GM18858 (cell line): ENCODE data around the gene GET4.
"Not testable (repeated sequence)": the region's sequence is repeated elsewhere in the genome, so short reads cannot be mapped to it uniquely, and the experiment has no call there.

ENCODE experiments used
- ATAC-seq: cut with Tn5 transposase; IDR thresholded peaks from one replicate; pipeline ENCODE4 v1.9.1; 2021; ENCODE audit not compliant: unreplicated experiment

The GET4 gene

GRCh38 chr7:868189-868486 is 8.2 kb upstream of the GET4 start:
- no peak for ATAC-seq

DNA sequence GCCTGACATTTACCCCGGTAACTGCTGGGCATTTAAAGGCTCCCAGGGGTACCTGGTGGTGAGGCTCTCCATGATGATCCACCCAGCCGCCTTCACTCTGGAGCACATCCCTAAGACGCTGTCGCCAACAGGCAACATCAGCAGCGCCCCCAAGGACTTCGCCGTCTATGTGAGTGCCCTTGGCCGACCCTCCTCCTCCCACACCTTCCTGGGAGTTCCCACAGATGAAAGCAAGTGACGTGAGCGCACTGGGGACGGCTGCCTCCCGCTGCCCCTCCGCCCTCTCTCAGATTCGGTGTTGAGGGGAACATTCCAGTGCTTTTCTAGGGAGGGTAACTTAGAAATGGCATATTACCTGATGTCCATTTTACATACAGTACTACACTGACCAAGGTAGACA is 7.0 kb upstream of the GET4 start:
- ATAC-seq = no peak

DNA sequence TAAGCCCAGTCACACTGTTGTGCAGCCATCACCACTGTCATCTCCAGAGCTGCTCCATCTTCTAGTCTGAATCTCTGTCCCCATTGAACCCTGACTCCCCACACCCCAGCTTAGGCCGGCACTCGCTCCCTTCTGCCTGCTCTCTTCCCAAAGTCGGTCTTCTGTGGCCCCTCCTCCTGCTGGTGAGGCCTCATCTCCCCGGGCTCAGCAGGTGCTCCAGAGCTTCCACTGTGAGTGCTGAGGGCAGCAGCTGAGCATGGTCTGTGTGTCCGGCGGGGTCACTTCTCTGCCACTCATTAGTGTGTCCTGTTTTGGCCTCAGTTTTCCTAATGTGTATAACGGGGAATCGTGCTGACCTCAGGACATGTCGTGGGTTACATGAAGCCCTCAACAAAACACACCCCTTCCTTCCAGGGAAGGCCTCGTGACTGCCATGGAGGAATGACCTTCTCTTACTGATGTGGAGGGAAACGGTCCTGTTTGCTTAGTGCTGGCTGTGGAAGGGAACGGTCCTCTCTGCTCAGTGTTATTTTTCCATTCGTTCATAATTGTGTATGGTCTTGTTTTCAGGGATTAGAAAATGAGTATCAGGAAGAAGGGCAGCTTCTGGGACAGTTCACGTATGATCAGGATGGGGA is 4.3 kb upstream of the GET4 start:
- ATAC-seq = no peak

DNA sequence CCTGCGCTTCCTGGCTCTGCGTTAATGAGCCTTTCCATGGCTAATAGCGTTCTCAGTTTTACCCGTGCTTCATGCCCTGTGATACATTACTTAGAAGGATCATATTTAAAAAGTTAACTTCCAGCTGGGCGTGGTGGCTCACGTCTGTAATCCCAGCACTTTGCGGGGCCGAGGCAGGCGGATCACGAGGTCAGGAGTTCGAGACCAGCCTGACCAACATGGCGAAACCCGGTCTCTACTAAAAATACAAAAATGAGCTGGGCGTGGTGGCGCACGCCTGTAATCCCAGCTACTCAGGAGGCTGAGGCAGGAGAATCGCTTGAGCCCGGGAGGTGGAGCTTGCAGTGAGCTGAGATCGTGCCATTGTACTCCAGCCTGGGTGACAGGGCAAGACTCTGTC is 3.7 kb upstream of the GET4 start:
- not testable (repeated sequence) for ATAC-seq

GRCh38 chr7:873367-874002 is 2.9 kb upstream of the GET4 start:
- no peak for ATAC-seq

GRCh38 chr7:874031-874749 is 2.2 kb upstream of the GET4 start:
- no peak for ATAC-seq

- ATAC-seq = no peak
These were observed 1.3 kb upstream of the GET4 start for GRCh38 chr7:875051-875450.

DNA sequence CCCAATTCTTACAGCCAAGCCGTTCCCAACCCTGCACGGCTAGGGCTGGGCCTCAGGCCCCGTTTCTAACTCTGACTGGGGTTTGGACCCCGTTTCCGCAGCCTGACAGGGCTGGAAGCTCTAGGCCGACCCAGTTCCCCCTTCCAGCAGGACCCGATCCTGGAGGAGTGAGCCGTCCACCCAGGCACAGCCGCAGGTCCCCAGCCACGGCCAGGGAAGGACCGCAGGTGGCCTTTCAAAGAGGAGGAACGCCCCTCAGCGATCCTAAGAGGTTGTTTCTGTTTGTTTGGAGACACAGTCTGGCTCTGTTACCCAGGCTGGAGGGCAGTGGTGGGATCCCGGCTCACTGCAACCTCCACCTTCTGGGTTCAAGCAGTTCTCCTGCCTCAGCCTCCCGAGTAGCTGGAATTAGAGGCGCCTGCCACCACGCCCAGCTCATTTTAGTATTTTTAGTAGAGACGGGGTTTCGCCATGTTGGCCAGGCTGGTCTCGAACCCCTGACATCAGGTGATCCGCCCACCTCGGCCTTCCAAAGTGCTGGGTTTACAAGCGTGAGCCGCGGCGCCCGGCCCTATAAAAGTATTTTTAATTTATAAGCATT is 778 bp upstream of the GET4 start:
- ATAC-seq = no peak

- ATAC-seq = no peak
These were observed 588 bp downstream of the GET4 start for GRCh38 chr7:876972-877311.

DNA sequence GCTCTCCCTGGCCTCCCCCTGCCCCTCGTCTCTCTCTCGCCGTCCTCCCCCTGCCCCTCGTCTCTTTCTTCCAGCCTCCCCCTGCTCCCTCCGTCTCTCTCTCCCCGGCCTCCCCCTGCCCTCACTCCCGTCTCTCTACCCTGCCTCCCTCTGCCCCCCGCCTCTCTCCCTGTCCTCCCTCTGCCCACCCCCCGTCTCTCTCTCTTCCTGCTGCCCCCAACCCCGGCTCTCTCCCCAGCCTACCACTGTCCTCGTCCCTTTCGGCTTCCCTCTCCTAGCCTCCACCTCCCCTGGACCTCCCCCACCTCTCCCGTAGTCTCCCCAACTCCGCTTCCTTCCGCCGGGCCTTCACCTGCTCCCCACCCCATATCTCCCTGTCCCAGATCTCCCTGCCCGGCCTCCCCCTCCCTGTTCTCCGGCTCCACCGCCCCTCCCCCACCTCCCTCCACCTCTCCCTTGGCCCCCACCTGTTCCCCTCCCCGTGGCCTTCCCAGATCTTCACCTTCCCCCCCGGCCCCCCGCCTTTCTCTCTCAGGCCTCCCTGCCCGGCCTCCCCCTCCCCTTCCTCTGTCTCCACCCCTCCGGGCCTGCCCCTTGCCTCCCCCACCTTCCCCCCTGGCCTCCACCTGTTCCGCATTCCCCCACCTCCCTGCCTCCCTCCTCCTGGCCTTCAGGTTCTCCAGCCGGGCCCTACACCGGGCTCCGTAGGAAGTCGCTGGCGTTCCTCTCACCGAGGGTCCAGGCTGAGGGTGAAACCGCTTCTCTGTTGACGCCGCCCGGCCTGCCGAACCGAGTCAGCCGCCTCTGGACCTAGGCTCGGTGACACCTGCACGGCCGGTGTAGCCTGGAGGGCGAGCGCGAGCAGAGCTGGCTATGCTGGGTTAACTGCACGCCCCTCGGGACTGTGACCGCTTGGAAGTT is 1.2 kb downstream of the GET4 start:
- ATAC-seq = no peak

- ATAC-seq = no peak
These were observed 2.7 kb downstream of the GET4 start for GRCh38 chr7:879093-879492.

DNA sequence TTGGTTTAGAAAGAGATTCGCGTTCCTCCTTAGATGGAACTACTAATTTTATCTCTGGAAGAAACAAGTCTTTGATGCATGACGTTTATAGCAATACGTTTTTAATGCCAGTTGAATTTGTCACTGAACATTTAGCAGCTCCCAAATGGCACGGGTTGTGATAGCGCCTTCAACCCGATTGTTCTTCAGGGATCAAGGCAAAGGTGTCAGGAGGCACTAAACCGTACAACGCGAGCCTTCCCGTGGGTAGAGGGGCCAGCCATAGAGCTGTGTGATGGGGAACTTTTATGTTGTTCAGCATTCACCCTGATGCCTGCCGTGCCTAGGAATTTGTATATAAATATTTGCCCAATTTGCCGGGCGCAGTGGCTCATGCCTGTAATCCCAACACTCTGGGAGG is 3.4 kb downstream of the GET4 start:
- no peak for ATAC-seq

GRCh38 chr7:880450-880849 is 4.1 kb downstream of the GET4 start:
- ATAC-seq = no peak

DNA sequence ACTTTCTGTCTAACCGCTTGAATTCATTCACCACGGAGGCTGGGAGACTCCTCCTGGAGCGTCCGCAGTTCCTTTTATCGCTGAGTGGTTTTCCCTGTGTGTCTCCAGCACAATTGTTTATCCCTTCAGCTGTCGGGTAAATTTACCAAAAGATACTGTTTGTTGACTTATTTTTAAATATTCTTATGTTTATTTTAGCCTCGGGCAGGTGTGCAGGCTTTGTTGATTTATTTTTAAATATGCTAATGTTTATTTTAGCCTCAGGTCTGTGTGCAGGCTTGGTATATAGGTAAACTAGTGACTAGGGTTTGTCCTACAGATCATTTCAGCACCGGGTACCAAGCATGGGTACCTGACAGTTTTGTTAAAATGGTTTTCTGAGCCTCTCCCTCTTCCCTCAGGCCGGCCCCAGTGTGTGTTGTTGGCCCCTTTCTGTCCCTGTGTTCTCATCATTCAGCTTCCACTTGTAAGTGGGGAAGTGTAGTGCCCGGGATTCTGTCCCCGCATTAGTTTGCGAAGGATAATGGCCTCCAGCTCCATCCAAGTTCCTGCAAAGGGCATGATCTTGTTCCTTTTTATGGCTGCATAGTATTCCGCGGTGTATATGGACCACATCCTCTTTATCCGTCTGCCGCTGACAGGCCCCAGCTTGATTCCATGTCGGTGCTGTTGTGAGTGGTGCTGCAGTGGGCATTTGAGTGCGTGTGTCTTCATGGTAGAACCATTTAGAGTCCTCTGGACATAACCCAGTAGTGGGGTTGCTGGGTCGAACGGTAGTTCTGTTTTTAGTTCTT is 5.3 kb downstream of the GET4 start:
- no peak for ATAC-seq

- ATAC-seq = no peak
These were observed 6.1 kb downstream of the GET4 start for GRCh38 chr7:882336-883035.

- ATAC-seq = no peak
These were observed 7.0 kb downstream of the GET4 start for GRCh38 chr7:883055-884021.

- ATAC-seq = no peak
These were observed 8.0 kb downstream of the GET4 start for GRCh38 chr7:884191-885003.
